Common myeloid progenitor, CD34-positive (primary cell): ENCODE data around the gene RIC8B.

Source experiments
- CTCF ChIA-PET: fragments of 350-600 bp; sonication (Branson Sonifier 250); formaldehyde crosslinking; loops from one replicate; lab custom pipeline; 2021; ENCODE audit warnings: antibody characterized with exemption; lab: Charles Lee
- POLR2A ChIA-PET: fragments of 350-600 bp; sonication (Branson Sonifier 250); formaldehyde crosslinking; loops from one replicate; lab custom pipeline; 2021; ENCODE audit warnings: antibody characterized with exemption; lab: Charles Lee
- DNase-seq, 3 donors: peaks; one replicate each; pipeline versions ENCODE4 v3.0.0 to v3.0.0-alpha.2; 2013
- H3K27ac ChIP-seq, 2 experiments: 1 replicate in 1 of 2; 2 replicates in 1 of 2; pipeline ENCODE4 v1.7.0; 2013; ENCODE audit warnings: inconsistent platforms in 2 of 2, low read length in 2 of 2, mild to moderate bottlenecking in 2 of 2, low read depth in 1 of 2, moderate library complexity in 1 of 2; ENCODE audit not compliant: severe bottlenecking in 2 of 2, insufficient read depth in 1 of 2, poor library complexity in 1 of 2
- H3K27me3 ChIP-seq, 5 experiments: replicated peaks in 2 of 5; 1 replicate in 3 of 5; 2 replicates in 2 of 5; pipeline versions ENCODE4 v1.6.1 to v1.7.0; 2013; ENCODE audit warnings: low read length in 4 of 5, mild to moderate bottlenecking in 2 of 5, moderate library complexity in 2 of 5, inconsistent platforms in 1 of 5; ENCODE audit not compliant: insufficient read depth in 5 of 5, control insufficient read depth in 4 of 5
- H3K36me3 ChIP-seq, 4 experiments: 1 replicate in 2 of 4; 2 replicates in 2 of 4; pipeline versions ENCODE4 v1.6.1 to v1.7.0; 2013; ENCODE audit warnings: low read length in 3 of 4, control low read depth in 1 of 4, mild to moderate bottlenecking in 1 of 4; ENCODE audit not compliant: control insufficient read depth in 4 of 4, insufficient read depth in 4 of 4
- H3K4me1 ChIP-seq, 4 experiments: 1 replicate in 3 of 4; 2 replicates in 1 of 4; pipeline versions ENCODE4 v1.6.1 to v1.7.1; 2013; ENCODE audit warnings: low read length in 3 of 4, mild to moderate bottlenecking in 3 of 4, control low read depth in 1 of 4, inconsistent platforms in 1 of 4, moderate library complexity in 1 of 4; ENCODE audit not compliant: control insufficient read depth in 4 of 4, insufficient read depth in 4 of 4; ENCODE audit errors: control extremely low read depth in 1 of 4
- H3K4me3 ChIP-seq, 7 experiments: 1 replicate in 4 of 7; 2 replicates in 3 of 7; pipeline versions ENCODE4 v1.5.1 to v1.7.0; 2013; ENCODE audit warnings: mild to moderate bottlenecking in 7 of 7, low read length in 6 of 7, moderate library complexity in 6 of 7, inconsistent platforms in 2 of 7, low read depth in 2 of 7, control low read depth in 1 of 7; ENCODE audit not compliant: insufficient read depth in 4 of 7, control insufficient read depth in 1 of 7; ENCODE audit errors: extremely low read depth in 1 of 7
- H3K9me3 ChIP-seq, 5 experiments: 1 replicate in 4 of 5; 2 replicates in 1 of 5; pipeline versions ENCODE4 v1.6.1 to v1.7.1; 2013; ENCODE audit warnings: low read length in 4 of 5, mild to moderate bottlenecking in 2 of 5, inconsistent platforms in 1 of 5, low read depth in 1 of 5, moderate library complexity in 1 of 5; ENCODE audit not compliant: control insufficient read depth in 4 of 5, insufficient read depth in 2 of 5; ENCODE audit errors: control extremely low read depth in 1 of 5
- WGBS: methylation state at CpG from one replicate; pipeline ENCODE4 v1.1.5; 2013; ENCODE audit not compliant: insufficient coverage; 5-methylcytosine and 5-hydroxymethylcytosine counted together

Gene RIC8B

GRCh38 chr12:106801167-106801708 lies 26.8 kb downstream of the RIC8B start:
- Histone ChIP-seq H3K4me3 (no peak overlapping the region), H3K27ac (no peak overlapping the region), H3K27me3 (no peaks in the 10 kb centered on the region), H3K4me1 (no peaks in the 10 kb centered on the region), H3K36me3 (peaks cover 0 to 8% (median 3%) of the 10 kb centered on the region in 4 experiments), H3K9me3 (no peaks in the 10 kb centered on the region)
- DNase-seq = no peak
- POLR2A ChIA-PET = interaction anchor here (0.6 kb wide), 1 partner anchor 1755 kb away, joined by 4 read pairs; no protein-coding TSS in a partner anchor
- CTCF ChIA-PET = no interaction called here
- WGBS = no CpG with 5 or more reads among the region's 1 CpG

DNA sequence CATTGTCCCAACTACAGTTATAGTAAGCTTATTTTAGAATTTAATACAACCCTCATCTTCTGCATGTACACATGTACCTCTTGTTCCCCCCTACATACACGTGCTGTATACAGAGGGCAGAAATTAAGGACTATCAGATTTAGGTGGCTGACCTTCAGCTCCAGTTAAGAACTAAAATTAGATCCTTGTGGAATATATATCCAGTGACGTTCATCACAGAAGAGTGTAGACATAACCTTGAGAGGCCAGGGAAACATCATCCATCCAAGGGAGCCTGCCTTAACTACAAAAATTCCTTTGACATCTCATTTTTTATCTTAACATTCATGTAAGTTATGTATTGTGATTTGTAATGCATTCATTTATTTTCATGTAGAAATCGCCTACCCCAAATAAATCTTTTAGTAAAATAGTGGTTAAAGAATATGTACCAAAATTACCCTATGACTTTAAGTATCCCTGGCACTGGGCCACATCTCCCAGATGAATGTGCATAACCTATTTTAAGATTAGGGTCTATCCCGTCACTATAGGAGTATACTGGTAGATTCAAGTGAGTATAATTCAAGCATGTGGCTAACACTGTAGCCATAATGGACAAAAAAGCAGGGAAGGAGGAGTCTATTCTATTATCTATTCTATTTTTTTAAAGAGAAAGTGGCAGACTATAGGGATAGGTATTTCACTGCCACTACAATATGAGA lies 27.5 kb downstream of the RIC8B start:
- Histone ChIP-seq H3K4me1 (no peaks in the 10 kb centered on the region), H3K4me3 (no peak overlapping the region), H3K9me3 (no peaks in the 10 kb centered on the region), H3K36me3 (peaks cover 0 to 8% (median 3%) of the 10 kb centered on the region in 4 experiments), H3K27ac (no peak overlapping the region), H3K27me3 (no peaks in the 10 kb centered on the region)
- ChIA-PET CTCF (no interaction called here), POLR2A (no interaction called here)
- DNase-seq = no peak
- WGBS = no CpG with 5 or more reads among the region's 4 CpGs

- ChIA-PET CTCF (no interaction called here), POLR2A (no interaction called here)
- Histone ChIP-seq H3K36me3 (peaks cover 0 to 8% (median 3%) of the 10 kb centered on the region in 4 experiments), H3K9me3 (no peaks in the 10 kb centered on the region), H3K27ac (no peak overlapping the region), H3K4me1 (no peaks in the 10 kb centered on the region), H3K4me3 (no peak overlapping the region), H3K27me3 (no peaks in the 10 kb centered on the region)
- DNase-seq = no peak
- WGBS = 89% methylated on average over 2 of the region's 3 CpGs
Measured at GRCh38 chr12:106804668-106805067, 30.2 kb downstream of the RIC8B start.

DNA sequence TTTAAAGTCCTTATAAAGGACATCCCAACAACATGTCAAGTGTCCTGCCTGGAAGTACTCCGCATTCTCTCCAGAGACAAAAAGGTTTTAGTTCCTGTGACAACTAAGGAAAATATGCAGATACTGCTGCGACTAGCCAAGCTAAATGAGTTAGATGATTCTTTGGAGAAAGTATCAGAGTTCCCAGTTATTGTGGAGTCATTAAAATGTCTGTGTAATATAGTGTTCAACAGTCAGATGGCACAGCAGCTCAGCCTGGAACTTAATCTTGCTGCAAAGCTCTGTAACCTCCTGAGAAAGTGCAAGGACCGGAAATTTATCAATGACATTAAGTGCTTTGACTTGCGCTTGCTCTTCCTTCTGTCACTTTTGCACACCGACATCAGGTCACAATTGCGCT lies 40.2 kb downstream of the RIC8B start:
- H3K9me3 ChIP-seq = no peaks in the 10 kb centered on the region
- WGBS = 100% methylated on average over 6 of the region's 6 CpGs
- peaks cover 4 to 6% (median 6%) of the 10 kb centered on the region in 4 experiments for H3K36me3 ChIP-seq
- no peak overlapping the region for H3K27ac ChIP-seq
- H3K4me1 ChIP-seq = no peaks in the 10 kb centered on the region
- DNase-seq = no peak
- POLR2A ChIA-PET = no interaction called here
- H3K4me3 ChIP-seq = no peak overlapping the region
- CTCF ChIA-PET = no interaction called here
- H3K27me3 ChIP-seq = no peaks in the 10 kb centered on the region

GRCh38 chr12:106815741-106816140 lies 41.3 kb downstream of the RIC8B start:
- ChIA-PET CTCF (no interaction called here), POLR2A (no interaction called here)
- Histone ChIP-seq H3K9me3 (no peaks in the 10 kb centered on the region), H3K27me3 (no peaks in the 10 kb centered on the region), H3K27ac (no peak overlapping the region), H3K4me1 (no peaks in the 10 kb centered on the region), H3K4me3 (no peak overlapping the region), H3K36me3 (peaks cover 4 to 6% (median 6%) of the 10 kb centered on the region in 4 experiments)
- WGBS = no CpG with 5 or more reads among the region's 1 CpG
- DNase-seq = no peak

DNA sequence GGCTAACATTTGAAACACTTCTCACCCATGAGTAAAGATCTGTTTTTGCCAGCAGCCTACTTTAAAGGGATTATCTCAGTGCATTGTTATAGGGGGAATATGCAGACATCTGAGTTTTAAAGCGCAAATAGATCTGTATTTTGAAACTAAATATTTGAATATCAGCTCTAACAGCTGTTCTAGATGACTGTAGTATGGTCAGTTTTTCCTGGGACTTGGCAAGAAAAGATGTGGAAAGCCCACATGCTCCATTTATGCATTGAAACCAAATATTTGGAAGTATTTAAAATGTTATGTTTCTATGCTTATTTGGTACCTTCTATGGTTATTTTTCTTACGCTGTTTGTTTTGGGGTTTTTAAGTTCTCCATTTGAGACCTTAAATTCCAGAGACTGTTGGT lies 41.7 kb downstream of the RIC8B start:
- Histone ChIP-seq H3K36me3 (peaks cover 4 to 6% (median 6%) of the 10 kb centered on the region in 4 experiments), H3K27ac (no peak overlapping the region), H3K4me3 (no peak overlapping the region), H3K9me3 (no peaks in the 10 kb centered on the region), H3K4me1 (no peaks in the 10 kb centered on the region), H3K27me3 (no peaks in the 10 kb centered on the region)
- ChIA-PET POLR2A (no interaction called here), CTCF (no interaction called here)
- no CpG with 5 or more reads among the region's 2 CpGs for WGBS
- no peak for DNase-seq

- no peak overlapping the region for H3K27ac ChIP-seq
- POLR2A ChIA-PET = no interaction called here
- WGBS = 100% methylated on average over 1 of the region's 1 CpG
- DNase-seq = no peak
- CTCF ChIA-PET = no interaction called here
- H3K27me3 ChIP-seq = no peaks in the 10 kb centered on the region
- H3K36me3 ChIP-seq = peaks cover under 1 to 9% (median 4%) of the 10 kb centered on the region in 4 experiments
- no peaks in the 10 kb centered on the region for H3K9me3 ChIP-seq
- H3K4me1 ChIP-seq = no peaks in the 10 kb centered on the region
- H3K4me3 ChIP-seq = no peak overlapping the region
Measured at GRCh38 chr12:106819991-106820390, 45.5 kb downstream of the RIC8B start.
